H1 (cell line): ENCODE measurements around the gene LPP. TPM values are rescaled to one million over a fixed set of nuclear protein-coding genes. Genes with fewer than 3 reads are reported as not detected.

Experiments
- CTCF ChIA-PET: fragments of 300-600 bp; sonication (Branson Sonifier 250); formaldehyde crosslinking; loops from one replicate; lab custom pipeline; 2021; ENCODE audit not compliant: partially characterized antibody; lab: Charles Lee
- POLR2A ChIA-PET: fragments of 300-600 bp; sonication (Branson Sonifier 250); formaldehyde crosslinking; loops from one replicate; lab custom pipeline; 2021; ENCODE audit warnings: inconsistent platforms; ENCODE audit not compliant: partially characterized antibody; lab: Charles Lee
- DNase-seq, 2 experiments: peaks; one replicate each; pipeline versions ENCODE4 v3.0.0 to v3.0.0-alpha.2; 2010 to 2022; ENCODE audit warnings: low spot score in 2 of 2, low read depth in 1 of 2, mixed read lengths in 1 of 2
- FAIRE-seq: peaks from 2 replicates; lab custom pipeline; 2011; peaks lifted over from hg19 to GRCh38; lab: Jason Lieb, UNC
- H2AFZ ChIP-seq: 2 replicates; pipeline ENCODE4 v1.8.1; 2012; ENCODE audit warnings: low read length, inconsistent platforms
- H2AK5ac ChIP-seq: 2 replicates; pipeline ENCODE4 v1.6.1; 2013; ENCODE audit warnings: low read depth, low read length
- H2BK120ac ChIP-seq: replicated peaks from 2 replicates; pipeline ENCODE3; 2013; ENCODE audit warnings: low read depth, low read length, inconsistent platforms
- H2BK12ac ChIP-seq: 2 replicates; pipeline ENCODE4 v1.6.1; 2013; ENCODE audit warnings: low read depth, low read length
- H2BK15ac ChIP-seq: 2 replicates; pipeline ENCODE4 v1.6.1; 2013; ENCODE audit warnings: low read length
- H2BK20ac ChIP-seq: 2 replicates; pipeline ENCODE4 v1.6.1; 2013; ENCODE audit warnings: low read length
- H2BK5ac ChIP-seq: 2 replicates; pipeline ENCODE4 v1.6.1; 2013; ENCODE audit warnings: low read depth, low read length
- H3K14ac ChIP-seq: 2 replicates; pipeline ENCODE4 v1.6.1; 2013; ENCODE audit warnings: inconsistent platforms; ENCODE audit not compliant: insufficient read length
- H3K18ac ChIP-seq: 2 replicates; pipeline ENCODE4 v1.6.1; 2013; ENCODE audit warnings: low read length; ENCODE audit errors: extremely low read depth
- H3K23ac ChIP-seq: 2 replicates; pipeline ENCODE4 v1.6.1; 2013; ENCODE audit warnings: inconsistent platforms; ENCODE audit not compliant: insufficient read length
- H3K23me2 ChIP-seq: 2 replicates; pipeline ENCODE4 v1.6.1; 2013; ENCODE audit warnings: low read depth, low read length
- H3K27ac ChIP-seq: 2 replicates; pipeline ENCODE4 v1.6.1; 2011; ENCODE audit warnings: low read depth, low read length, inconsistent platforms
- H3K27me3 ChIP-seq, 4 experiments: replicated peaks in 1 of 4; 1 replicate in 1 of 4; 2 replicates in 3 of 4; pipeline versions ENCODE4 v1.6.1 to v1.8.1; 2011 to 2013; ENCODE audit warnings: low read length in 3 of 4, mild to moderate bottlenecking in 3 of 4, inconsistent platforms in 2 of 4, mixed read lengths in 2 of 4, moderate library complexity in 1 of 4; ENCODE audit not compliant: control insufficient read depth in 3 of 4, insufficient read depth in 3 of 4; ENCODE audit errors: extremely low read depth in 1 of 4
- H3K36me3 ChIP-seq, 4 experiments: 2 replicates each; pipeline versions ENCODE4 v1.6.1 to v1.8.1; 2011 to 2013; ENCODE audit warnings: mild to moderate bottlenecking in 4 of 4, low read length in 3 of 4, moderate library complexity in 2 of 4, control low read depth in 1 of 4, inconsistent platforms in 1 of 4; ENCODE audit not compliant: insufficient read depth in 4 of 4, control insufficient read depth in 2 of 4
- H3K4ac ChIP-seq: replicated peaks from 2 replicates; pipeline ENCODE3; 2013; ENCODE audit warnings: low read length, low read depth, mixed read lengths, inconsistent platforms; ENCODE audit not compliant: insufficient read length
- H3K4me1 ChIP-seq, 4 experiments: replicated peaks in 1 of 4; 1 replicate in 1 of 4; 2 replicates in 3 of 4; pipeline versions ENCODE4 v1.6.1 to v1.8.1; 2011 to 2013; ENCODE audit warnings: low read length in 3 of 4, inconsistent platforms in 2 of 4, mixed read lengths in 1 of 4; ENCODE audit not compliant: insufficient read depth in 4 of 4, control insufficient read depth in 3 of 4
- H3K4me2 ChIP-seq, 2 experiments: 2 replicates each; pipeline versions ENCODE4 v1.6.1 to v1.8.1; 2011 to 2013; ENCODE audit warnings: low read depth in 2 of 2, low read length in 2 of 2, control low read depth in 1 of 2, inconsistent platforms in 1 of 2, mild to moderate bottlenecking in 1 of 2; ENCODE audit not compliant: insufficient read depth in 1 of 2
- H3K4me3 ChIP-seq, 4 experiments: fragments of 200-600, 300-600 bp in 1 of 4; sonication (generic), shearing (Covaris generic), sonication (Bioruptor Twin) in 1 of 4; 2 replicates each; pipeline versions ENCODE4 v1.5.1 to v1.8.1; 2011 to 2016; ENCODE audit warnings: low read length in 4 of 4, low read depth in 3 of 4, control low read depth in 2 of 4, inconsistent platforms in 2 of 4, mild to moderate bottlenecking in 2 of 4, mixed read lengths in 1 of 4, moderate library complexity in 1 of 4; ENCODE audit not compliant: insufficient read depth in 2 of 4; ENCODE audit errors: extremely low read depth in 1 of 4
- H3K56ac ChIP-seq: replicated peaks from 2 replicates; pipeline ENCODE3; 2013; ENCODE audit warnings: low read depth, mild to moderate bottlenecking, mixed read lengths, low read length, inconsistent platforms; ENCODE audit not compliant: insufficient read length
- H3K79me1 ChIP-seq: 2 replicates; pipeline ENCODE4 v1.6.1; 2013; ENCODE audit warnings: low read depth, low read length, control low read depth
- H3K79me2 ChIP-seq, 2 experiments: 2 replicates each; pipeline versions ENCODE4 v1.6.1 to v1.8.1; 2012 to 2013; ENCODE audit warnings: low read length in 2 of 2, mild to moderate bottlenecking in 2 of 2, inconsistent platforms in 1 of 2; ENCODE audit not compliant: insufficient read depth in 2 of 2, control insufficient read depth in 1 of 2
- H3K9ac ChIP-seq, 4 experiments: replicated peaks in 1 of 4; 1 replicate in 1 of 4; 2 replicates in 3 of 4; pipeline versions ENCODE4 v1.6.1 to v1.8.1; 2011 to 2013; ENCODE audit warnings: low read depth in 3 of 4, low read length in 3 of 4, control low read depth in 2 of 4, mild to moderate bottlenecking in 2 of 4, moderate library complexity in 2 of 4, inconsistent platforms in 1 of 4; ENCODE audit errors: extremely low read depth in 1 of 4
- H3K9me3 ChIP-seq, 2 experiments: 2 replicates each; pipeline versions ENCODE4 v1.6.1 to v1.8.1; 2012 to 2013; ENCODE audit warnings: mild to moderate bottlenecking in 2 of 2, moderate library complexity in 2 of 2, control low read depth in 1 of 2, inconsistent platforms in 1 of 2, low read depth in 1 of 2, low read length in 1 of 2, mixed read lengths in 1 of 2; ENCODE audit not compliant: insufficient read depth in 2 of 2
- H4K20me1 ChIP-seq, 2 experiments: replicated peaks in 1 of 2; 2 replicates each; pipeline versions ENCODE3 to v1.8.1; 2011 to 2013; ENCODE audit warnings: inconsistent platforms in 2 of 2, low read length in 2 of 2, mild to moderate bottlenecking in 1 of 2; ENCODE audit not compliant: insufficient read depth in 2 of 2, control insufficient read depth in 1 of 2
- H4K5ac ChIP-seq: 2 replicates; pipeline ENCODE4 v1.6.1; 2013; ENCODE audit warnings: low read length, low read depth, mixed read lengths, inconsistent platforms; ENCODE audit not compliant: insufficient read length
- H4K8ac ChIP-seq: 2 replicates; pipeline ENCODE4 v1.8.0; 2013; ENCODE audit warnings: mild to moderate bottlenecking, moderate library complexity, low read length, inconsistent platforms; ENCODE audit not compliant: insufficient read depth; ENCODE audit errors: extremely low read depth
- H4K91ac ChIP-seq: replicated peaks from 2 replicates; pipeline ENCODE3; 2013; ENCODE audit warnings: low read length, mixed read lengths, inconsistent platforms; ENCODE audit not compliant: insufficient read length
- CBX8 ChIP-seq: fragments of 300-800, 300-1000 bp; sonication (generic); IDR thresholded peaks from 2 replicates; pipeline ENCODE4 v1.7.1; 2016; ENCODE audit warnings: low read depth, low read length, borderline replicate concordance
- EGR1 ChIP-seq: IDR thresholded peaks from 2 replicates; pipeline ENCODE4 v1.6.1; 2011; ENCODE audit warnings: low read depth, low read length, borderline replicate concordance
- KDM4A ChIP-seq: IDR thresholded peaks from one replicate; pipeline ENCODE4 v1.7.1; 2012; ENCODE audit warnings: low read depth, mild to moderate bottlenecking, moderate library complexity, low read length, inconsistent platforms; ENCODE audit not compliant: severe bottlenecking
- MAFK ChIP-seq: IDR thresholded peaks from 2 replicates; pipeline ENCODE4 v1.6.1; 2012; ENCODE audit warnings: low read depth, mild to moderate bottlenecking, improper control_type of control experiment, low read length
- NANOG ChIP-seq: IDR thresholded peaks from 2 replicates; pipeline ENCODE4 v1.6.1; 2011; ENCODE audit warnings: low read length, low read depth, mild to moderate bottlenecking, inconsistent platforms; ENCODE audit not compliant: insufficient read depth, poor library complexity, severe bottlenecking
- SAP30 ChIP-seq: fragments of 300-600 bp; sonication (generic); IDR thresholded peaks from 2 replicates; pipeline ENCODE4 v1.7.1; 2012; ENCODE audit warnings: low read length, moderate library complexity, mild to moderate bottlenecking, inconsistent platforms; ENCODE audit not compliant: insufficient read depth, insufficient replicate concordance
- SIN3A ChIP-seq, 2 experiments: IDR thresholded peaks in 1 of 2; conservative IDR thresholded peaks in 1 of 2; 2 replicates each; pipeline ENCODE4 v1.6.1; 2011 to 2012; ENCODE audit warnings: low read length in 2 of 2, improper control_type of control experiment in 1 of 2, low read depth in 1 of 2, mild to moderate bottlenecking in 1 of 2
- SUZ12 ChIP-seq: fragments of 200-600 bp; sonication (generic); IDR thresholded peaks from 2 replicates; pipeline ENCODE4 v1.6.1; 2012; ENCODE audit warnings: mild to moderate bottlenecking, inconsistent platforms, low read length, moderate library complexity, mixed read lengths
- ZNF274 ChIP-seq: IDR thresholded peaks from 2 replicates; pipeline ENCODE4 v1.7.0; 2012; ENCODE audit warnings: low read length, borderline replicate concordance; ENCODE audit errors: extremely low read depth
- WGBS, 2 experiments: shearing (Covaris generic) in 1 of 2; methylation state at CpG; one replicate each; pipeline versions ENCODE4 v1.1.6 to v1.1.7; 2013 to 2015; ENCODE audit warnings: low lambda C conversion rate in 2 of 2, mixed read lengths in 2 of 2, inconsistent platforms in 1 of 2, low coverage in 1 of 2, missing lambda C conversion rate in 1 of 2; ENCODE audit not compliant: insufficient replicate concordance in 2 of 2, insufficient coverage in 1 of 2, insufficient read length in 1 of 2; ENCODE audit errors: extremely low coverage in 1 of 2, missing lambda C conversion rate in 1 of 2; 5-methylcytosine and 5-hydroxymethylcytosine counted together
- polyA plus RNA-seq, 7 experiments: library from polyadenylated mRNA; depleted of rRNA in 3 of 7; stranded (reverse) in 5 of 7; unstranded in 2 of 7; fragments of >200 nt in 5 of 7; fragments of 200-250 nt in 2 of 7; gene quantifications; 1 replicate in 5 of 7; 2 replicates in 1 of 7; 4 replicates in 1 of 7; pipeline versions ENCODE4 v1.2.1 to v1.2.3, GENCODE V29; 2011 to 2013; ENCODE audit warnings: missing spikeins in 2 of 7, mixed read lengths in 2 of 7
- total RNA-seq: library from RNA; stranded (reverse); fragmentation: NEBNext Ultra II Directional; extraction: Animal tissue kit (Norgen Biotek cat#: 25700); gene quantifications from 2 replicates; pipeline ENCODE4 v1.2.1, GENCODE V29; 2021

LPP gene
- total and polyA plus RNA-seq, 2 of the 8 experiments (the other 6 are each of a cell fraction or from before 2014, with no cell fraction given): 10.0 to 53.3 TPM

DNA sequence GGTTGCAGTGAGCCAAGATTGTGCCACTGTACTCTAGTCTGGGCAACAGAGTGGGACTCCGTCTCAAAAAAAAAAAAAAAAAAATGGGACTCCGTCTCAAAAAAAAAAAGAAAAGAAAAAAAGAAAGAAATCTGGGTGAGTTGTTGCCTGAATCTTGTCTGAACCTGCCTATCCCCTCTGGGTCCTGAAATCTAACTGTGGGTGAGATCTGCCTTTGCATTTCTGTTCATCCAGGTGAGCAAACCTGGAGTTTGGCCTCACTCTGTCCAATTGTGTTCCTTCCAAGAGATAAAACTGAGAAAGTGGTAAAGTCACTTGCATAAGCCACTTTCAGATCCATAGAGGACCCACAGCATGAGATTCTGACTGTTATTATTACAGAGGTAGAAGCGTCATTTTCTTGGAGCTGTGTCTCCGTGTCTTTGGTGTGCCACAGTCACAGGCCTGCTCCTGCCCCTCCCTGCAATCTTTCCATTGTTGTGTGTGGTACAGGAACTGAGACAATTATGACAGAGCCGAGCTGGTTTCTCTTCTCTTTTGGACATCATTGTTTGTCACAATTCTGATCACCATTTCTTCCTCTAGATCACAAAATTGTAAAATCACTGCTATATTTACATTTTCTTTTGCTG is 235.9 kb downstream of the LPP start:
- H2BK20ac ChIP-seq: no peak overlapping the region
- TF ChIP-seq NANOG (no peak), SAP30 (no peak), SUZ12 (no peak), MAFK (no peak), ZNF274 (no peak), SIN3A (conservative IDR thresholded peaks at IDR 0.05 in 1 of 2, IDR thresholded peaks at IDR 0.05 in 1 of 2; ENCODE audit: low read depth in 1 of 2, low read length in 2 of 2) (no peak), CBX8 (no peak), KDM4A (no peak), EGR1 (no peak)
- TF ChIP-seq, all 59 proteins: peak for 0
- Histone ChIP-seq H3K23ac (no peak overlapping the region), H2BK15ac (no peak overlapping the region), H4K5ac (no peak overlapping the region), H3K36me3 (no peaks in the 10 kb centered on the region), H4K91ac (no peak overlapping the region), H2AFZ (no peak overlapping the region), H2AK5ac (no peak overlapping the region), H4K8ac (no peak overlapping the region), H3K4me3 (no peak overlapping the region), H3K79me1 (no peaks in the 10 kb centered on the region), H3K9ac (no peak overlapping the region), H3K9me3 (no peaks in the 10 kb centered on the region), H3K14ac (no peak overlapping the region), H3K4ac (no peak overlapping the region), H2BK12ac (no peak overlapping the region), H3K79me2 (no peaks in the 10 kb centered on the region; a peak in 1 of 4 replicates), H3K4me2 (no peak overlapping the region), H3K27ac (no peak overlapping the region), H3K23me2 (no peaks in the 10 kb centered on the region), H3K56ac (no peak overlapping the region), H4K20me1 (no peaks in the 10 kb centered on the region), H3K27me3 (no peaks in the 10 kb centered on the region), H2BK120ac (no peak overlapping the region), H3K4me1 (peaks cover 0 to 2% (median 0%) of the 10 kb centered on the region in 4 experiments; a peak in 2 of 7 replicates), H3K18ac (no peak overlapping the region), H2BK5ac (no peak overlapping the region)
- ChIA-PET CTCF (interaction anchor here (0.6 to 1.2 kb wide), 2 partner anchors 10 to 15 kb away, joined by 3 to 4 read pairs; no protein-coding TSS in a partner anchor), POLR2A (no interaction called here)
- DNase-seq (no peak), FAIRE-seq (no peak)
- 74% methylated on average over 4 of the region's 5 CpGs; no CpG with 5 or more reads in 1 of the 2 experiments for WGBS, 2 experiments
